Heart left ventricle (tissue), 16 donors: Measurements from ENCODE around the gene MYO7A. TPM values are rescaled to one million over a fixed set of nuclear protein-coding genes. Genes with fewer than 3 reads are reported as not detected.
A peak's percentile ranks its signal among the peaks of the same experiment; 100 is the strongest.

Experiments
- ATAC-seq, 4 donors: fragments of 200-7000 bp; cut with Tn5 transposase; one replicate each; pipeline ENCODE4 v1.9.1; 2020 to 2022; ENCODE audit warnings: moderate library complexity in 4 of 4, mild to moderate bottlenecking in 3 of 4, moderate number of reproducible peaks in 1 of 4
- DNase-seq, 5 donors: peaks; one replicate each; pipeline ENCODE4 v3.0.0-alpha.2; 2020
- H3K27ac ChIP-seq, 12 donors: fragments of 200-600 bp; sonication (generic) in 4 of 12; one replicate each; pipeline versions ENCODE4 v1.5.0 to v1.8.0; 2016 to 2022; ENCODE audit warnings: mild to moderate bottlenecking in 2 of 12
- H3K27me3 ChIP-seq, 9 donors: fragments of 200-600 bp; sonication (generic) in 2 of 9; one replicate each; pipeline versions ENCODE4 v1.5.1 to v1.8.0; 2016 to 2022; ENCODE audit warnings: mild to moderate bottlenecking in 3 of 9
- H3K36me3 ChIP-seq, 9 donors: fragments of 200-600 bp; sonication (generic) in 2 of 9; one replicate each; pipeline versions ENCODE4 v1.5.0 to v1.8.0; 2018 to 2022; ENCODE audit warnings: mild to moderate bottlenecking in 2 of 9
- H3K4me1 ChIP-seq, 12 donors: fragments of 200-600 bp; sonication (generic) in 4 of 12; one replicate each; pipeline versions ENCODE4 v1.5.0 to v1.8.0; 2016 to 2022; ENCODE audit warnings: mild to moderate bottlenecking in 3 of 12
- H3K4me3 ChIP-seq, 12 donors: fragments of 200-600 bp; sonication (generic) in 4 of 12; one replicate each; pipeline versions ENCODE4 v1.5.0 to v1.8.0; 2017 to 2022; ENCODE audit warnings: mild to moderate bottlenecking in 9 of 12, moderate library complexity in 4 of 12
- H3K9me3 ChIP-seq, 12 donors: fragments of 200-600 bp; sonication (generic) in 4 of 12; one replicate each; pipeline versions ENCODE4 v1.5.0 to v1.8.0; 2016 to 2022; ENCODE audit warnings: mild to moderate bottlenecking in 1 of 12
- POLR2A ChIP-seq, 2 donors: fragments of 450-650 bp; IDR thresholded peaks; one replicate each; pipeline ENCODE4 v1.6.1; 2017; ENCODE audit warnings: antibody characterized with exemption in 2 of 2, mild to moderate bottlenecking in 2 of 2, moderate library complexity in 2 of 2
- WGBS, 4 donors: extraction: QIAGEN DNeasy Blood & Tissue Kit in 2 of 4; methylation state at CpG; one replicate each; pipeline versions ENCODE4 v1.1.5 to v1.1.7; 2013 to 2018; 5-methylcytosine and 5-hydroxymethylcytosine counted together
- intact Hi-C, 10 donors: fragments of 100-400 bp; cut with DNase I; formaldehyde crosslinking; loops; one replicate each; pipeline versions ENCODE4 v1.11.1 to v1.14.2; 2022
- polyA plus RNA-seq, 2 donors: library from polyadenylated mRNA; stranded (reverse); fragments of 200-250 nt; gene quantifications; one replicate each; pipeline ENCODE4 v1.2.3, GENCODE V29; 2013
- total RNA-seq, 9 donors: library from RNA; depleted of rRNA in 2 of 9; stranded (reverse); fragments of >200 nt in 2 of 9; fragmentation: NEBNext Ultra II Directional in 3 of 9; extraction: Animal tissue kit (Norgen Biotek cat#: 25700) in 3 of 9; gene quantifications; one replicate each; pipeline versions ENCODE4 v1.1.0 to v1.2.4, GENCODE V29; 2016 to 2023
- TF ChIP-seq, protein P1 (sequence below), 12 donors: fragments of 200-600 bp; sonication (generic) in 4 of 12; IDR thresholded peaks; one replicate each; pipeline versions ENCODE4 v1.5.0 to v1.8.0; 2018 to 2022; ENCODE audit warnings: antibody characterized with exemption in 12 of 12, mild to moderate bottlenecking in 5 of 12
- donor health status: ischemic (EF 13 %, LVEDD 7.1; RV severe dilation, severe dysfunction).
- donor health status: healthy with polysubstance abuse.
- donor health status: DM: no; HTN: yes; CAD: no.
- donor health status: DM: no; HTN: no; CAD: no.
- donor health status: ischemic (EF 25% LVEDD 6.9; RV normal size, moderate dysfunction).
- donor health status: ischemic (EF 25% LVEDD 5.7; RV mildly dilated, moderate dysfunction).
- donor health status: healthy.
- donor health status: DM: yes; HTN: yes; CAD: no.
- donor health status: ischemic (EF 35%, LVEDD 5.7; RV mildly dilated, moderate dysfunction).
- donor health status: nonischemic (EF 11% LVEDD 7.7; RV severe dilation, severe dysfunction).
- donor health status: DM: yes; HTN: yes; CAD: no.
- donor health status: PGD.
- donor health status: ischemic (EF 29% LVEDD 5.4; RV normal size, mild dysfunction).
- donor health status: nonischemic (EF 23%, LVEDD 6.1; RV moderate dilation, normal function).

MYO7A gene
- total and polyA plus RNA-seq, 11 donors = 1.0 to 17.1 (median 2.7) TPM

DNA sequence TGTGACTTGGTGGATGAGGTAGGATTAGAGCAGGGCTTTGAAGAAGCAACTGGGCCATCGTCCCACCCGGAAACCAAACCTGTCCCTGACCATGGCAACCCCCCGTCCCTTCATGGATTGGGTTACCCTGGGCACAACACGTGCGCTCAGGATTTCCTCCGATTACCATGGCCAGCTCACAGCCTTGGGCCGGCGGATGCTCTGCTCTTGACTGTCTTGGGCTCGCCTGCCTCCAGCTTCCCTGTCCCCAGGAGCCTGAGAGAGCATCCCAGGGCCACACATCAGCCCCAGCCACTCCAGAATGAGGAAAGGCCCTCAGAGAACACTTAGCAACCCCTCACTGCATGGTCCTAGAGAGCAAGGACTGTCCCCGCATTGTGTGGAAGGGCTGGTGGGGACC is 22.8 kb downstream of the MYO7A start:
- Histone ChIP-seq H3K4me1 (peaks cover 0 to 36% (median 19%) of the 10 kb centered on the region in 12 donors), H3K9me3 (no peaks in the 10 kb centered on the region), H3K27me3 (peaks cover 0 to 2% (median 0%) of the 10 kb centered on the region in 9 donors), H3K4me3 (no peak overlapping the region), H3K36me3 (no peaks in the 10 kb centered on the region), H3K27ac (no peak overlapping the region)
- intact Hi-C loops = no loop called here
- TF ChIP-seq, protein P1, sequence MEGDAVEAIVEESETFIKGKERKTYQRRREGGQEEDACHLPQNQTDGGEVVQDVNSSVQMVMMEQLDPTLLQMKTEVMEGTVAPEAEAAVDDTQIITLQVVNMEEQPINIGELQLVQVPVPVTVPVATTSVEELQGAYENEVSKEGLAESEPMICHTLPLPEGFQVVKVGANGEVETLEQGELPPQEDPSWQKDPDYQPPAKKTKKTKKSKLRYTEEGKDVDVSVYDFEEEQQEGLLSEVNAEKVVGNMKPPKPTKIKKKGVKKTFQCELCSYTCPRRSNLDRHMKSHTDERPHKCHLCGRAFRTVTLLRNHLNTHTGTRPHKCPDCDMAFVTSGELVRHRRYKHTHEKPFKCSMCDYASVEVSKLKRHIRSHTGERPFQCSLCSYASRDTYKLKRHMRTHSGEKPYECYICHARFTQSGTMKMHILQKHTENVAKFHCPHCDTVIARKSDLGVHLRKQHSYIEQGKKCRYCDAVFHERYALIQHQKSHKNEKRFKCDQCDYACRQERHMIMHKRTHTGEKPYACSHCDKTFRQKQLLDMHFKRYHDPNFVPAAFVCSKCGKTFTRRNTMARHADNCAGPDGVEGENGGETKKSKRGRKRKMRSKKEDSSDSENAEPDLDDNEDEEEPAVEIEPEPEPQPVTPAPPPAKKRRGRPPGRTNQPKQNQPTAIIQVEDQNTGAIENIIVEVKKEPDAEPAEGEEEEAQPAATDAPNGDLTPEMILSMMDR (IDR thresholded peaks at IDR 0.05) = no peak
- no peak for TF ChIP-seq POLR2A (IDR thresholded peaks at IDR 0.05)
- 85 to 94% (median 92%) methylated on average over 8 to 10 of the region's 10 CpGs for WGBS, 4 donors
- no peak for DNase-seq
- no peak for ATAC-seq

DNA sequence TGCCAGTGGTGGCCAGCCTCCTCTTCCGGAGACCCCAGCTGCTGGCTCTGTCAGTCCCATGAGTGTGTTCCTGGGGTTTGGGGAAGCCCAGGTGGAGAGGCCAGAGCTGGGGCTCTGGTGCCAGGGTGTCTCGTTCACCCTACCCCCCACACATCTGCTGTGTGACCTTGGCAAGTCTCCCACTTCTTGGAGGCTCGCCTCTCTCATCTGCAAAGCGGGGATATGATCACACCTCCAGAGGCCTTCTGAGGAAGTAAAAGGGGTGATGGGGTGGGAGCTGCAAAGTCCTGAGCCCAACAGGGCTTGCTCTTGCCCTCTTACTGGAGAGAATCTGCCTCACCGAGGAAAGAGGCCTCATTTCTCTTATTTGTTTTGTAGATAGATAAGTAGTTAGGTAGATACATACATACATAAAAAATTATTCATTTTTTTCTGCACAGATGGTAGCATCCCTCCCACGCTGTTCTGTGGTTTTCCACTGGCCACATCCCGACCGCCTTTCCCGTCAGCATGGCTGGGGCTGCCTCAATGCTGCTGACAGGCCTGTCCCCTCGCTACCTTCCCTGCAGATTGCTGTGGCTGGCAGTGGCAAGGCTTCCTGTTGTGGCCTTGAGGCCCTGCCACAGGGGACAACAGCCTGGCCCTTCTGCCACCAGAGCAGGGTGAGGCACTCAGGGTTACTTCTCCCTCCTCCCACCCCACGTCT is 23.9 kb downstream of the MYO7A start:
- H3K27ac ChIP-seq = peak overlapping the region in 2 of 12 donors; percentile 15 to 17
- WGBS, 4 donors = 77 to 91% (median 82%) methylated on average over 7 to 11 of the region's 11 CpGs
- TF ChIP-seq POLR2A (IDR thresholded peaks at IDR 0.05) = no peak
- TF ChIP-seq, protein P1 (IDR thresholded peaks at IDR 0.05) = no peak
- H3K36me3 ChIP-seq = no peaks in the 10 kb centered on the region
- no peak for DNase-seq
- peaks cover 0 to 36% (median 19%) of the 10 kb centered on the region in 12 donors for H3K4me1 ChIP-seq
- H3K9me3 ChIP-seq = no peaks in the 10 kb centered on the region
- intact Hi-C loops = no loop called here
- ATAC-seq = peak in 1 of 4 donors; percentile 23
- peaks cover 0 to 2% (median 0%) of the 10 kb centered on the region in 9 donors for H3K27me3 ChIP-seq
- no peak overlapping the region for H3K4me3 ChIP-seq

DNA sequence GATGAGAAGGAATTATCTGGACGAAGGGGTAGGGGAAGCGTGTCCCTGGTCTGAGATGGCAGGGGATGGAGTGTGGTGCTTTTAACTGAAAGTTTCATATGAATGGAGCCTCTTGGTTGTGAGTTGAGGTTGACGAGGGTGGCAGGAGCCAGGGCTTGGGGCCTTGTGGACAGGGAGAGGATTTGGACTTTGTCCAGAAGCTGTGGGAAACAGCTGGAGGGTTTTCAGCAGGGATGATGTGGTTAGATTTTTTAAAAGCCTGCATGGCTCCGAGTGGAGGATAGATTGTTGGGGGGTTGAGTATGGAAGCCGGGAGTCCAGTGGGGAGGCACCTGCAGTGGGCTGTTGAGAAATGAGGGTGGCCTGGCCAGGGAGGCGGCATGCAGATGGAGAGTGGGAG is 24.8 kb downstream of the MYO7A start:
- no peak for ATAC-seq
- intact Hi-C loops = no loop called here
- peaks cover 0 to 36% (median 18%) of the 10 kb centered on the region in 12 donors for H3K4me1 ChIP-seq
- H3K36me3 ChIP-seq = no peaks in the 10 kb centered on the region
- H3K4me3 ChIP-seq = no peak overlapping the region
- H3K27ac ChIP-seq = peak overlapping the region in 1 of 12 donors; percentile 13
- TF ChIP-seq POLR2A (IDR thresholded peaks at IDR 0.05) = no peak
- TF ChIP-seq, protein P1 (IDR thresholded peaks at IDR 0.05) = no peak
- DNase-seq = no peak
- 71 to 79% (median 74%) methylated on average over 6 of the region's 6 CpGs for WGBS, 4 donors
- H3K9me3 ChIP-seq = no peaks in the 10 kb centered on the region
- H3K27me3 ChIP-seq = no peaks in the 10 kb centered on the region

DNA sequence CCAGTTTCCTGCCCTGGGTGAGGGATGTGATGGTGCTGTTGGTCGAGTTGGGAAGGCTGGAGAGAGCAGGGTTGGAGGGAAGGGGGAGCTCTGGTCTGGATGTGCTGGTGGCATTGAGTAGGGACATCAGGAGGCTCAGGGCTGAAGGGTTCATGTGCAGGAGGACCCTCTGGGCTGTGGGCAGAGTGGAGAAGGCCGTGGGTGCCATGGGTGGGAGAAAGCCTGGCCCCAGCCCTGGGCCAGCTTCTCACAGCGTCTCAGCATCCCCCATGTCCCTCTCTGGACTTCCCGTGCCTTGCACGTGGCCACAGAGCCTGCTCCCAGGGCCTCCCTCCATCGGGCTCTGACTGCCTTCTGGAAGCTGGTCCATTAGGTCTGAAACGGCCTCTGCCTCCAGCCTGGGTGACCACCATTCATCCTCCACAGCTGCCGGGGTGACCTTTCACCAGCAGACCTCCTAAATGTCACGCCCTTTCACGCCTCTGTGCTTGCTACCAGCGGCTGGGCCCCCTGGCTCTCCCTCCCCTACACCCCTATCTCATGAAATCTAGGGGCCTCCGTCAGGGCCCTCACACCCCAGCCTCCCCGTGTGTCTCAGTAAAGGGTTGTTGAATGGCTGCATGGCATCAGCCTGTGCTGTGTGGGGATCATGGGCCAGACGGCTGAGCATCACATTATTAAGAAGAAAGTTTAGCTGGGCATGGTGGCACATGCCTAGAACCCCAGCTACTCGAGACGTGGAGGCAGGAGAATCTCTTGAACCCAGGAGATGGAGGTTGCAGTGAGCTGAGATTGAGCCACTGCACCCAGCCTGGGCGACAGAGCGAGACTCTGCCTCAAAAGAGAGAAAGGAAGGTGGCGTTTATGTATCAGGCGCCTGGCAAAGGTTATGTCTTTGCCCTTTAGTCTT is 25.5 kb downstream of the MYO7A start:
- H3K9me3 ChIP-seq = no peaks in the 10 kb centered on the region
- peaks cover 0 to 33% (median 17%) of the 10 kb centered on the region in 12 donors for H3K4me1 ChIP-seq
- H3K36me3 ChIP-seq = no peaks in the 10 kb centered on the region
- intact Hi-C loops = no loop called here
- 82 to 87% (median 86%) methylated on average over 20 of the region's 20 CpGs for WGBS, 4 donors
- no peak for DNase-seq
- ATAC-seq = no peak
- H3K27ac ChIP-seq = no peak overlapping the region
- H3K27me3 ChIP-seq = no peaks in the 10 kb centered on the region
- no peak overlapping the region for H3K4me3 ChIP-seq
- TF ChIP-seq POLR2A (IDR thresholded peaks at IDR 0.05) = no peak
- TF ChIP-seq, protein P1 (IDR thresholded peaks at IDR 0.05) = no peak
